MG63 (cell line): ENCODE results near the gene ADARB2. TPM values are rescaled to one million over a fixed set of nuclear protein-coding genes. Genes with fewer than 3 reads are reported as not detected.

ENCODE experiments used
- DNase-seq: peaks from one replicate; pipeline ENCODE4 v3.0.0-alpha.2; 2020
- H3K27me3 ChIP-seq: fragments of 250-450 bp; sonication (Bioruptor Pico); 2 replicates; pipeline ENCODE4 v1.5.1; 2020; ENCODE audit warnings: mild to moderate bottlenecking, moderate library complexity
- H3K36me3 ChIP-seq: fragments of 250-450 bp; sonication (Bioruptor Pico); 2 replicates; pipeline ENCODE4 v1.5.1; 2020; ENCODE audit warnings: mild to moderate bottlenecking, moderate library complexity
- H3K4me3 ChIP-seq: fragments of 250-450 bp; sonication (Bioruptor Pico); 2 replicates; pipeline ENCODE4 v1.5.1; 2020; ENCODE audit warnings: mild to moderate bottlenecking, moderate library complexity
- H3K9me3 ChIP-seq: fragments of 250-450 bp; sonication (Bioruptor Pico); 2 replicates; pipeline ENCODE4 v1.5.1; 2020; ENCODE audit warnings: mild to moderate bottlenecking, moderate library complexity
- total RNA-seq: library from RNA; depleted of rRNA; stranded (reverse); fragments of >200 nt; shearing (Covaris generic); gene quantifications from 2 replicates; pipeline ENCODE4 v1.2.3, GENCODE V29; 2014; ENCODE audit warnings: low replicate concordance

ADARB2 gene
- total RNA-seq, 1 experiment from 2014 or later: not detected

- Histone ChIP-seq H3K36me3 (no peaks in the 10 kb centered on the region), H3K9me3 (no peaks in the 10 kb centered on the region), H3K4me3 (no peak overlapping the region), H3K27me3 (peaks cover 12% of the 10 kb centered on the region)
- no peak for DNase-seq
Observed at GRCh38 chr10:1605999-1606940, 131.1 kb downstream of the ADARB2 start.

- Histone ChIP-seq H3K27me3 (peaks cover 12% of the 10 kb centered on the region), H3K36me3 (no peaks in the 10 kb centered on the region), H3K9me3 (no peaks in the 10 kb centered on the region), H3K4me3 (no peak overlapping the region)
- DNase-seq: no peak
Observed at GRCh38 chr10:1605121-1605520, 132.2 kb downstream of the ADARB2 start.

- DNase-seq: no peak
- H3K36me3 ChIP-seq: no peaks in the 10 kb centered on the region
- H3K4me3 ChIP-seq: no peak overlapping the region
- H3K27me3 ChIP-seq: peaks cover 11% of the 10 kb centered on the region
- no peaks in the 10 kb centered on the region for H3K9me3 ChIP-seq
Observed at GRCh38 chr10:1604246-1604645, 133.1 kb downstream of the ADARB2 start.

- no peak for DNase-seq
- Histone ChIP-seq H3K9me3 (no peaks in the 10 kb centered on the region), H3K27me3 (peaks cover 2% of the 10 kb centered on the region), H3K36me3 (no peaks in the 10 kb centered on the region), H3K4me3 (no peak overlapping the region)
Observed at GRCh38 chr10:1603181-1603580, 134.1 kb downstream of the ADARB2 start.

GRCh38 chr10:1602037-1602484 lies 135.3 kb downstream of the ADARB2 start:
- no peak for DNase-seq
- Histone ChIP-seq H3K4me3 (no peak overlapping the region), H3K9me3 (no peaks in the 10 kb centered on the region), H3K27me3 (no peaks in the 10 kb centered on the region; the same call in 1 of the 2 replicates), H3K36me3 (no peaks in the 10 kb centered on the region)

GRCh38 chr10:1601406-1601805 lies 135.9 kb downstream of the ADARB2 start:
- Histone ChIP-seq H3K27me3 (no peaks in the 10 kb centered on the region; the same call in 1 of the 2 replicates), H3K9me3 (no peaks in the 10 kb centered on the region), H3K4me3 (no peak overlapping the region), H3K36me3 (no peaks in the 10 kb centered on the region)
- no peak for DNase-seq

- Histone ChIP-seq H3K27me3 (no peaks in the 10 kb centered on the region; the same call in 1 of the 2 replicates), H3K9me3 (no peaks in the 10 kb centered on the region), H3K4me3 (no peak overlapping the region), H3K36me3 (no peaks in the 10 kb centered on the region)
- no peak for DNase-seq
Observed at GRCh38 chr10:1600861-1601260, 136.5 kb downstream of the ADARB2 start.

GRCh38 chr10:1598393-1599153 lies 138.8 kb downstream of the ADARB2 start:
- Histone ChIP-seq H3K27me3 (no peaks in the 10 kb centered on the region; the same call in 1 of the 2 replicates), H3K9me3 (no peaks in the 10 kb centered on the region), H3K4me3 (no peak overlapping the region), H3K36me3 (no peaks in the 10 kb centered on the region)
- DNase-seq: no peak

- no peak overlapping the region for H3K4me3 ChIP-seq
- DNase-seq: no peak
- no peaks in the 10 kb centered on the region for H3K36me3 ChIP-seq
- no peaks in the 10 kb centered on the region for H3K9me3 ChIP-seq
- no peaks in the 10 kb centered on the region; the same call in 1 of the 2 replicates for H3K27me3 ChIP-seq
Observed at GRCh38 chr10:1597370-1598146, 139.8 kb downstream of the ADARB2 start.

- DNase-seq: no peak
- H3K36me3 ChIP-seq: no peaks in the 10 kb centered on the region
- H3K4me3 ChIP-seq: no peak overlapping the region
- no peaks in the 10 kb centered on the region; the same call in 1 of the 2 replicates for H3K27me3 ChIP-seq
- H3K9me3 ChIP-seq: no peaks in the 10 kb centered on the region
Observed at GRCh38 chr10:1596482-1597099, 140.7 kb downstream of the ADARB2 start.

- Histone ChIP-seq H3K27me3 (no peaks in the 10 kb centered on the region; the same call in 1 of the 2 replicates), H3K9me3 (no peaks in the 10 kb centered on the region), H3K4me3 (no peak overlapping the region), H3K36me3 (no peaks in the 10 kb centered on the region)
- no peak for DNase-seq
Observed at GRCh38 chr10:1595726-1596125, 141.6 kb downstream of the ADARB2 start.

GRCh38 chr10:1595242-1595600 lies 142.1 kb downstream of the ADARB2 start:
- Histone ChIP-seq H3K9me3 (no peaks in the 10 kb centered on the region), H3K4me3 (no peak overlapping the region), H3K36me3 (no peaks in the 10 kb centered on the region), H3K27me3 (no peaks in the 10 kb centered on the region; the same call in 1 of the 2 replicates)
- DNase-seq: no peak

- no peaks in the 10 kb centered on the region for H3K36me3 ChIP-seq
- no peak for DNase-seq
- H3K4me3 ChIP-seq: no peak overlapping the region
- H3K27me3 ChIP-seq: no peaks in the 10 kb centered on the region; the same call in 1 of the 2 replicates
- H3K9me3 ChIP-seq: no peaks in the 10 kb centered on the region
Observed at GRCh38 chr10:1594372-1595241, 142.7 kb downstream of the ADARB2 start.

GRCh38 chr10:1591742-1592141 lies 145.6 kb downstream of the ADARB2 start:
- no peak overlapping the region for H3K4me3 ChIP-seq
- H3K27me3 ChIP-seq: no peaks in the 10 kb centered on the region
- H3K9me3 ChIP-seq: no peaks in the 10 kb centered on the region
- no peak for DNase-seq
- no peaks in the 10 kb centered on the region for H3K36me3 ChIP-seq

- no peak for DNase-seq
- no peaks in the 10 kb centered on the region; the same call in 1 of the 2 replicates for H3K27me3 ChIP-seq
- H3K4me3 ChIP-seq: no peak overlapping the region
- no peaks in the 10 kb centered on the region for H3K36me3 ChIP-seq
- H3K9me3 ChIP-seq: no peaks in the 10 kb centered on the region
Observed at GRCh38 chr10:1591045-1591444, 146.3 kb downstream of the ADARB2 start.
